Measurements from ENCODE around the gene RAB36. TPM values are rescaled to one million over a fixed set of nuclear protein-coding genes. Genes with fewer than 3 reads are reported as not detected.

RAB36 gene
- total RNA-seq, 1 experiment from 2014 or later = 1.4 TPM

- no peak overlapping the region for H3K56ac ChIP-seq (ENCODE audit: insufficient read length, low read depth, low read length)
- H3K9me3 Mint-ChIP-seq = no peaks in the 10 kb centered on the region
- no peak overlapping the region for H4K91ac ChIP-seq (ENCODE audit: insufficient read length, low read depth, low read length)
- TF ChIP-seq CTCF (conservative IDR thresholded peaks at IDR 0.05) = no peak
- H4K20me1 ChIP-seq (ENCODE audit: control insufficient read depth, insufficient read depth, insufficient read length) = no peaks in the 10 kb centered on the region
- no peak overlapping the region for H3K4me2 ChIP-seq (ENCODE audit: insufficient read depth, insufficient read length, low read length)
- no peak overlapping the region for H3K4ac ChIP-seq (ENCODE audit: low read depth, low read length)
- H3K27ac ChIP-seq (ENCODE audit: insufficient read length, low read depth, low read length) = no peak overlapping the region
- peaks cover 45% of the 10 kb centered on the region for H3K27me3 Mint-ChIP-seq (ENCODE audit: low read depth)
- H3K27me3 ChIP-seq (ENCODE audit: insufficient read depth, low read length) = no peaks in the 10 kb centered on the region; the same call in 1 of the 2 replicates
- no peak for DNase-seq
- H4K8ac ChIP-seq (replicated peaks; ENCODE audit: insufficient read length, low read depth, low read length) = no peak overlapping the region
- no peaks in the 10 kb centered on the region for H3K79me2 ChIP-seq (ENCODE audit: insufficient read depth, low read length)
- no peak overlapping the region for H3T11ph ChIP-seq (ENCODE audit: low read length)
- no CpG with 5 or more reads among the region's 10 CpGs for WGBS (ENCODE audit: extremely low coverage, insufficient read length, low lambda C conversion rate)
- H2BK15ac ChIP-seq (ENCODE audit: low read depth, low read length) = no peak overlapping the region
- H2AK5ac ChIP-seq (ENCODE audit: insufficient read length, low read length) = no peak overlapping the region
- peaks cover 10 to 17% of the 10 kb centered on the region in 2 experiments; a peak in 3 of 4 replicates for H3K4me1 Mint-ChIP-seq
- H3K18ac ChIP-seq (ENCODE audit: insufficient read length, low read depth, low read length) = no peak overlapping the region
- H2BK120ac ChIP-seq (ENCODE audit: low read depth, low read length, poor library complexity, severe bottlenecking) = no peak overlapping the region
- no peaks in the 10 kb centered on the region for H3K79me1 ChIP-seq (ENCODE audit: insufficient read depth, low read depth, low read length, poor library complexity, severe bottlenecking)
- H3K9ac ChIP-seq (ENCODE audit: extremely low read depth, insufficient read length, low read length) = no peak overlapping the region
- no peaks in the 10 kb centered on the region for H3K9me3 ChIP-seq (ENCODE audit: control insufficient read depth, low read depth, low read length)
- no peaks in the 10 kb centered on the region for H3K4me1 ChIP-seq (ENCODE audit: insufficient read depth, low read length)
- no peak overlapping the region for H3K4me3 Mint-ChIP-seq
- no peak overlapping the region for H2BK5ac ChIP-seq (ENCODE audit: insufficient read length, low read length)
- H2BK20ac ChIP-seq (ENCODE audit: low read depth, low read length, poor library complexity, severe bottlenecking) = no peak overlapping the region
- no peaks in the 10 kb centered on the region for H3K36me3 Mint-ChIP-seq (ENCODE audit: insufficient read depth in 1 of 3, low read depth in 3 of 3)
- H2AFZ ChIP-seq (ENCODE audit: low read length) = no peak overlapping the region
- no peak overlapping the region for H2BK12ac ChIP-seq (ENCODE audit: insufficient read length, low read depth, low read length)
- H3K14ac ChIP-seq (ENCODE audit: insufficient read depth, low read length) = no peak overlapping the region; the same call in 1 of the 2 replicates
- H3K27ac Mint-ChIP-seq = no peak overlapping the region
- H3K23me2 ChIP-seq (ENCODE audit: insufficient read length, low read depth, low read length, poor library complexity, severe bottlenecking) = no peaks in the 10 kb centered on the region
- H4K5ac ChIP-seq (ENCODE audit: insufficient read length, low read depth, low read length) = no peak overlapping the region
- no peak overlapping the region for H3K23ac ChIP-seq (ENCODE audit: insufficient read length, low read depth, low read length)
Observed at GRCh38 chr22:23116506-23117263, 28.6 kb upstream of the RAB36 start.
